ENCODE data around the gene NR2F1-AS1.

The NR2F1-AS1 gene

GRCh38 chr5:93503598-93504067 lies 77.4 kb downstream of the NR2F1-AS1 start:
- H3K27ac ChIP-seq: no peak overlapping the region
- POLR2A ChIA-PET (ENCODE audit: low non-redundant PET): no interaction called here
- DNase-seq (ENCODE audit: low spot score): peak; percentile 75

DNA sequence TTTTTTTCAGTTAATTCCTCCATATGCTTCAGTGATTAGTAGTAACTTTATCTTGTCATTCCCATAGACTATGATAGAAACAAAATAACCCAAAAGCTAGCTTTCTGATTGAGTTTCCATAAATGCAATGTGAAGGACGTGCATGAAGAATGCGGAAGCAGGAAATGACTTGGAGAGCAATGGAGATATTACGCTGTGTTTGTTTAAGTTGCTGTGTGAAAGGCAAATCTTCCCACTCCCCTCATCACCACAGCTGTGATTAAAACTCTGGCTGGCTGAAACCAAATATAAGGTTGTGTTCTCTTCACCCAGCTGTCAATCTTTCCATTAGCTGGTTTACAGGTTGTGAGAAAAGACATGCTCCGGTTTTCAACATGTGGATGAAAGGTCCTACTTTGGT lies 83.9 kb downstream of the NR2F1-AS1 start:
- ChIA-PET POLR2A (ENCODE audit: low non-redundant PET) (no interaction called here), CTCF (interaction anchor here (0.6 kb wide), 1 partner anchor 1686 kb away, joined by 3 read pairs; no protein-coding TSS in a partner anchor)
- no peak overlapping the region for H3K27ac ChIP-seq
- no peak for DNase-seq (ENCODE audit: low spot score)
- TF ChIP-seq, protein P1, sequence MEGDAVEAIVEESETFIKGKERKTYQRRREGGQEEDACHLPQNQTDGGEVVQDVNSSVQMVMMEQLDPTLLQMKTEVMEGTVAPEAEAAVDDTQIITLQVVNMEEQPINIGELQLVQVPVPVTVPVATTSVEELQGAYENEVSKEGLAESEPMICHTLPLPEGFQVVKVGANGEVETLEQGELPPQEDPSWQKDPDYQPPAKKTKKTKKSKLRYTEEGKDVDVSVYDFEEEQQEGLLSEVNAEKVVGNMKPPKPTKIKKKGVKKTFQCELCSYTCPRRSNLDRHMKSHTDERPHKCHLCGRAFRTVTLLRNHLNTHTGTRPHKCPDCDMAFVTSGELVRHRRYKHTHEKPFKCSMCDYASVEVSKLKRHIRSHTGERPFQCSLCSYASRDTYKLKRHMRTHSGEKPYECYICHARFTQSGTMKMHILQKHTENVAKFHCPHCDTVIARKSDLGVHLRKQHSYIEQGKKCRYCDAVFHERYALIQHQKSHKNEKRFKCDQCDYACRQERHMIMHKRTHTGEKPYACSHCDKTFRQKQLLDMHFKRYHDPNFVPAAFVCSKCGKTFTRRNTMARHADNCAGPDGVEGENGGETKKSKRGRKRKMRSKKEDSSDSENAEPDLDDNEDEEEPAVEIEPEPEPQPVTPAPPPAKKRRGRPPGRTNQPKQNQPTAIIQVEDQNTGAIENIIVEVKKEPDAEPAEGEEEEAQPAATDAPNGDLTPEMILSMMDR (conservative IDR thresholded peaks at IDR 0.05; ENCODE audit: low read depth): no peak

More at GRCh38 chr5:93503598-93504067, 77.4 kb downstream of the NR2F1-AS1 start:
- TF ChIP-seq, protein P1 (conservative IDR thresholded peaks at IDR 0.05; ENCODE audit: low read depth): no peak
- CTCF ChIA-PET: no interaction called here

DNA sequence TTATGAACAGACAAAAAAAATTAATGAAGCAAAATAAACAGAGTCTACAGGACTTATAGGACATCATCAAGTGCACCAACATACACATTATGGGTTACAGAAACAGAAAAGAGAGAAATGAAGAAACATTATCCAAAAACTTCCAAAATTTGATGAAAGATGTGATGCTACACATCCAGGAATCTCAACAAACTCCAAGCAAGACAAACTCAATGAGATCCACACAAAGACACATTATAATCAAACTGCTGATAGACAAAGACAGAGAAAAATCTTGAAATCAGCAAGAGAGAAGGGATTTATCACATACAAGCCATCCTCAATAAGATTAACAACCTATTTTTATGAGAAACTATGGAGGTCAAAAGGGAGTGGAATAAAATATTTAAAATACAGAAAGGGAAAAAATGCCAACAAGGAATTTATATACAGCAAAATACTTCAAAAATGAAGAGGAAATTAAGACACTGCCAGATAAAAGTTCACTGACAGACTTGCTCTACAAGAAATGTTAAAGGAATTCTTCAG lies 101.0 kb downstream of the NR2F1-AS1 start:
- TF ChIP-seq, protein P1 (conservative IDR thresholded peaks at IDR 0.05; ENCODE audit: low read depth): no peak
- no peak for DNase-seq (ENCODE audit: low spot score)
- POLR2A ChIA-PET (ENCODE audit: low non-redundant PET): no interaction called here
- no peak overlapping the region for H3K27ac ChIP-seq
- CTCF ChIA-PET: no interaction called here

- H3K27ac ChIP-seq: no peak overlapping the region
- DNase-seq (ENCODE audit: low spot score): no peak
- CTCF ChIA-PET: no interaction called here
- POLR2A ChIA-PET (ENCODE audit: low non-redundant PET): no interaction called here
- TF ChIP-seq, protein P1 (conservative IDR thresholded peaks at IDR 0.05; ENCODE audit: low read depth): no peak
Observed at GRCh38 chr5:93477816-93478215, 103.2 kb downstream of the NR2F1-AS1 start.

- DNase-seq (ENCODE audit: low spot score): no peak
- POLR2A ChIA-PET (ENCODE audit: low non-redundant PET): no interaction called here
- CTCF ChIA-PET: no interaction called here
- no peak overlapping the region for H3K27ac ChIP-seq
- TF ChIP-seq, protein P1 (conservative IDR thresholded peaks at IDR 0.05; ENCODE audit: low read depth): no peak
Observed at GRCh38 chr5:93476251-93476742, 104.7 kb downstream of the NR2F1-AS1 start.

GRCh38 chr5:93462916-93463315 lies 118.1 kb downstream of the NR2F1-AS1 start:
- TF ChIP-seq, protein P1 (conservative IDR thresholded peaks at IDR 0.05; ENCODE audit: low read depth): no peak
- POLR2A ChIA-PET (ENCODE audit: low non-redundant PET): no interaction called here
- no peak for DNase-seq (ENCODE audit: low spot score)
- CTCF ChIA-PET: no interaction called here
- H3K27ac ChIP-seq: no peak overlapping the region
